SIG-M5 (cell line): ENCODE data around the gene PIKFYVE.
"Not testable (repeated sequence)": the region's sequence is repeated elsewhere in the genome, so short reads cannot be mapped to it uniquely, and the experiment has no call there.

Source experiments
- DNase-seq: peaks from one replicate; lab custom pipeline; 2025; lab: John Stamatoyannopoulos, UW

PIKFYVE gene

DNA sequence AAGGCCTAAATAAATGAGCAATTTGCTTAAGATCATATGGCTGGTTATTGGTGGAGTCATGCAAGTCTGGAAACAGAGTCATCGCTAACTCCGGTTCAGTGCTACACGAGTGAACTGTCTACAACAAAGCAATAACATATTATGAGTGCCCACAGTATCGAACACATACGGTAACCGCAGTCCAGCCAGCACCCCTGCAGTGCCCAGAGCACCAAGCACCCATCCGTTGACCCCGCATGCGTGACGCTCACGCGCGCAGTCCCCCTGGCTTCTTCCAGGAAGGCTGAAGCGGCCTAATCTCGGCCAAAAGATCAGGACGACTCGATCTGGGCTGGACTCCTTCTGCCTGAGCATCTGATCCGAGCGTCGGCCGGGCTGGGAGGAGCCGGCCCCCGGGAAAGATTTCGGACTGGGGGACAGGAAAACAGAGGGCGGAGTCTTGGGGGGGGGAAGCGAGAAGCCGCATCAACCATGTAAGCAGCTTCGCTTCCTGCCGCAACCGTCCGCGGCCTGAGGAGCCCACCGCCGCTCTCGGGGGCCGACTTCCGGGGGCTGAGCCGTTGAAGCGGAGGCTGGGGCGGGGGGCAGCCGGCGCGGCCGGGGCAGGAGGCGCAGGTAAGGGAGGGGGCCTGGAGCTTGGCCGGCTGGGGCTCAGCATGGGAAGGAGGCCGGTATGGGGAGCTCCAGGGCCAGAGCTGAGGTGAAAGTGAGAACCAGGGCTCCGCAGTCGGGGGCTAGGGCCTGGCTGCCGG, at the start of gene PIKFYVE:
Gene PIKFYVE, plus strand, starts transcription at position 455 of the 752 bp plus-strand sequence. CDS start 5,265 bp downstream, outside the sequence.
- peak; percentile 95 for DNase-seq

DNA sequence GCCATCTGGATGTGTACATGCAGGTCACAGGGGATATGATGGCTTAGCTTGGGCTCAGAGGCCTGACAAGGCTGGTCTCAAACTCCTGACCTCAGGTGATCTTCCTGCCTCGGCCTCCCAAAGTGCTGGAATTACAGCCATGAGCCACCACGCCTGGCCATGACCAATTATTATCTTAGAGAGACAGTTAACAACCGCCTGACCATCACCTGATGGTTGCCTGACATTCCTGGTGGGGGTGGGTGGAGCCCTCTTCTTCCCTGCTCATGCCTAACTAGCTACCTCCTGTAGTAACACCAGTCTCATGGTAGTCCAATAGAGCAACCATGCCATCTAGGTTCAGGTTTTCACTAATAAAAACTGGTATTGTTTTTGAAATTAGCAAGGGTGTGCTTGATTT, 44.2 kb upstream of the PIKFYVE start:
- DNase-seq: not testable (repeated sequence)

DNA sequence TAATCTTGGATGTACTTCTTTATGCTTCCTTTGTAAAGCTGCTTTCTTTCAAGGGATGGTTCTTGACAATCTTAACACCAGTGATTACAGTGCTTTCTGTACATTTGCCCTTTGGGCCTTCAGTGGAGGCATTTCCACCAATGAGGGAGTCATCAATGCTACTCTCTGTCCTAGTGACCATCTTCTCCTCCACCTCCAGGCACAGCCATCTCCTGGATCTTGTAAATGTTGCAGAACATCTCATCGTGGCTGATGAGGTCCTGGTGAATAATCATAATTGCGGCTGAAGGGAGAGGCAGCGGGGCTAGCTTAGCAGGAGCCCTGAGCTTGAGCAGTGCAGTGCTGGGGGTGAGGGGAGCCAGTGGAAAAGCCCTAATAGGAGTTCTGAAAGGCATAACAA, 43.7 kb upstream of the PIKFYVE start:
- no peak for DNase-seq

- DNase-seq: no peak
These were observed 41.3 kb upstream of the PIKFYVE start for GRCh38 chr2:208224802-208225201.

DNA sequence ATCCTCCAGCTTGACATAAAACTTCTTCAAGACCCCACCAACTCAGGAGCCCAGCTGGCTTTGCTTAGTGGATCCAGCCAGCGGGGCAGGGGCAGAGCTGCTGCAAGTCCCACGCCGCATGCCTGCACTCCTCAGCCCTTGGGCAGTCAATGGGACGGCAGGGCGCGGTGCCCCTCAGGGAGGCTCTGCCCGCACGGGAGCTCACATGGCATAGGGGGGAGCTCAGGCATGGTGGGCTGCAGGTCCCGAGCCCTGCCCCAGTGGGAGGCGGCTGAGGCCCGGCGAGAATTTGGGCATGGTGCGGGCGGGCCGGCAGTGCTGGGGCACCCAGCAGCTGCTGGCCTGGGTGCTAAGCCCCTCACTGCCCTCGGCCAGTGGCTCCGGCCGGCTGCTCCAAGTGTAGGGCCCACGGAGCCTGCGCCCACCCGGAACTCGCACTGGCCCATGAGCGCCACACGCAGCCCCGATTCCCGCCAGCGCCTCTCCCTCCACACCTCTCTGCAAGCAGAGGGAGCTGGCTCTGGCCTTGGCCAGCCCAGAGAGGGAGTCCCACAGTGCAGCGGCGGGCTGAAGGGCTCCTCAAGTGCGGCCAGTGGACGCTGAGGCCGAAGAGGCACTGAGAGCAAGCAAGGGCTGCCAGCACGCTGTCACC, 38.3 kb upstream of the PIKFYVE start:
- DNase-seq: no peak

DNA sequence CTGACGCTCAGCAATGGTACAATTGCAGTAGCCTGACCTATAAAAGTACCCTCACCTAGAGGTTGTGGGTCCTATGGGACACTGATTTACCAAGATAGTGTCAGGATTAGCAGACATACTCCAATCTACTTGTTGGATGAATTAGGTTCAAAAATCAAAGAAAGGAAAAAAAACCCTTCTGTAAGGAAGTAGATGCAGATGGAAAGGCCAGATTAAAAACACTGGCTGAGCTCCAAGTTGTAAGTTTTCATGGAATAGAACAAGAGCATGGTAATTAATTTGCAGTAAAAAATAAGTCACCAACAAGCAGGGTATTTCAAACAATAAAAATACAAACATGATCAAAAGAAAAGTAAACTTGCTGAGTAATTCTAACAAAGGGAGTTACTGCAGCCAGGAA, 37.6 kb upstream of the PIKFYVE start:
- no peak for DNase-seq

DNA sequence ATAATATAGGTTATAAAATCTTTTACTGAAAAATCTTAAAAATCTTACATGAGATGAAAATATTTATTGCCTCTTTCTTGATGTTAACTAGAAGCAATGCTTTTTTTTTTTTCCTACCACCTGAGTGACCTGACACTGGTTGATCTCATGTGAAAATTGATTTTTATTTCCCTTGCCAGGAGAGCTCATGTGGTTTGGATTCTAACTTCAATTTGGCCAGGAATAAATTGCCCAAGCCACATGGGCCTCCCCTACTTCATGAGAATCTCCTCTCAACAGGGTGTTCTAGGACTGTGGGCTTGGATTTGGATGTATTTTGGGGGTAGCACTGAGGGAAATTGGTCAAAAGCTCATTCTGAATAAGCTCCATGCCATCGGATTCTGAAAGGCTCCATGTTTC, 31.3 kb upstream of the PIKFYVE start:
- no peak for DNase-seq

GRCh38 chr2:208235860-208236259, 30.2 kb upstream of the PIKFYVE start:
- no peak for DNase-seq

- DNase-seq: no peak
These were observed 26.1 kb upstream of the PIKFYVE start for GRCh38 chr2:208239770-208240493.

DNA sequence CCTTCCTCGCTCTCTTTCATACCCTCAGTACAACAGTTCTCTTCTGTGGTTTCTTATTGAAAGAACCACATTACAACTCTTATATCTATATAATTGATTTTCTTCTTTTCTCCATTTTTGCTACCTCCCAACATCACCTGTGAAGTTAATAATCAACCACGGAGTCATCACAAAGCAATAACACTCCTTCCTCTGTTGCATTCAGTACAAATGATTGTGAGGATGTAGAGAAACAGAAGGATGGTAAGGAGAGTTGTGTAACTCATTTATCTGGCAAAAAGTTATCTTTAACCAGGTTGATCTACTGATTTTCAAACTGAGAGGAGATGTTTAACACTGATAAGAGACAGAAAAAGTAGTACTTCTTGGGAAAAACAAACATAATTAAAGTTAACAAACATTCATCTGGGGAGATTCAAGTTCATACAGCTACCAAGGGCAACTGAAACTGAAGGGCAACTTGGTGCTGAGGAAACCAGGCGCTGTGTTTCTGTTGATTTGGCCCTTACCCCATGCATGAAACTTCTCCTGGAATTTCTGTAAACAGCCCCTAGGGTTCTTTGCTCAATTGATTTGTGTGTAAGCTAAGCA, 25.3 kb upstream of the PIKFYVE start:
- no peak for DNase-seq

- no peak for DNase-seq
These were observed 21.6 kb upstream of the PIKFYVE start for GRCh38 chr2:208244422-208244821.

DNA sequence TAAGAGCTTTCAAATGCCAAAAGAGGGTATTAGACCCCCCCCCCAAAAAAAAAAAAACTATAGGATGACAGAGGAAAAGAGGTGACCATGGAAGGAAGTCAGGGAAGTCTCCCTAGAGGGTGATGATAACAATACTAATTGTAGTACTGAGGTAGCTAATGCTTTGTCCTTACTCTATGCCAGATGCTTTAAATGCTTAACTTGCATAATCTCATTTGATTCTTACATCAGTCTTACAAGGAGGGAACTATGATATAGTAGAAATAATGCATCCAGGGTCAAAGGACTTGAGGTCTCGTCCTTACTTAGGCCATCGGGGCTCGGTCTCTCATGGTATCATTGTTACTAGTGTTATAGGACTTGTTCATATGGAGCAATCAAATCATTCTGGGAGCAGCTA, 20.3 kb upstream of the PIKFYVE start:
- no peak for DNase-seq

DNA sequence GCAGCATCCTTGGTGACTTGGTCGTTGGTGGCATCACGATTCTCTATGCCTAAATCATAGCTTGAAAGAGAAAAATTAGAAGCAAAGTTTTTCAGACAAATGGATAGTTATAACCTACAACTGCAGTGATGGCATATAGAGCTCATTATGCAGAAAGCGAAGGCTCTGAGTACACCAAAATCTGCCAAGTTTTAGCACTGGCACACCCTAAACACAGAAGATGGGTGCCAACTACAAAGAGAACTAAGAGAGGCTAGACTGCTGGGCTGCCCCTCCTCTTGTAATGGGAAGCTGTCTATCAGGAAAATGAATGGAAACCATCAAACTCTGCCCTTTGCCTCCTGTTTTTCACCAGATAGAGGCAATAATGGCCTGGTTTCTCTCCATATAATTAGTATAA, 17.5 kb upstream of the PIKFYVE start:
- DNase-seq: no peak

- no peak for DNase-seq
These were observed 16.8 kb upstream of the PIKFYVE start for GRCh38 chr2:208249296-208249695.

DNA sequence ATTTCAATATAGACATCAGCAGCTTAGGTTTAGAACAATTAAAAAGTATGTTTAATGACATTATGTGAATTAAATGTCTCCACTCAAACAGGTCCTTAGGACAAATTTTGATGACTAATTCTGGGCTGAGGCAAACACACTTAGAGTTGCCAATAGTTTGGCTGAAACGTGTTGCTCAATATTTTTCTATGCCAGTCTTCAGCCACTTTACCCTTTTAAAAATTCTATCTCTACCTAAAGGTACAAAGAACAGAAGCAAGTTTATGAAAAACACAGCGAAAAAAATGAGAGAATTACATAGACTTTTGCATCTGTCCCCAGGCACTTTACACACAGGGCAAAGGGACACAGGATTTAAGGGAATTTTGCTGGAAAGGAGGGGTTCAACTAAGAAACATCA, 15.7 kb upstream of the PIKFYVE start:
- peak; percentile 21 for DNase-seq

GRCh38 chr2:208251098-208251497, 15.0 kb upstream of the PIKFYVE start:
- no peak for DNase-seq

- DNase-seq: no peak
These were observed 13.2 kb upstream of the PIKFYVE start for GRCh38 chr2:208252716-208253492.

DNA sequence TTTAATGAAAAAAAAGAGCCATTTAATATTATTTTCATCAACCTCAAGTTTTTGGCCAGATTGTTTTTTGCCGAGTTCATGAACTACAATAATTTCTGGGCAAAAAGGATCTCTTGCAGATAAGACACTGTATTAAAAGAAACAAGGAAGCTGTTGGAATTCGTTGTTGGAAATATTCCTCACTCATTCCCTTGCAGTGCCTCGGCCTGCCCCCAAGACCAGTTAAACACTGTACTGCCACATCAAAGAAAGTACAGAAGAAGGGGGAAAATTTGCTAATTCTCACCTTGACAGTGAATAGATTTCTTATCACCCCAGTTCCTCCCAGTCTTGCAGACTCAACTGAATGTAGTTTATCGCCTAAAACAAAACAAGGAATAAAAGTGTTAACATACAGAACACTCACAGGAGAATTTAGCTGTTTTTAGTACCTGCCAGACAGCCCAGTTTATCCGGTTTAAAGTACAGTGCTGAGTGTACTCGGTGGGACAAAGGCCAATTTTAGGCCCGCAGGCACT, 12.4 kb upstream of the PIKFYVE start:
- no peak for DNase-seq

DNA sequence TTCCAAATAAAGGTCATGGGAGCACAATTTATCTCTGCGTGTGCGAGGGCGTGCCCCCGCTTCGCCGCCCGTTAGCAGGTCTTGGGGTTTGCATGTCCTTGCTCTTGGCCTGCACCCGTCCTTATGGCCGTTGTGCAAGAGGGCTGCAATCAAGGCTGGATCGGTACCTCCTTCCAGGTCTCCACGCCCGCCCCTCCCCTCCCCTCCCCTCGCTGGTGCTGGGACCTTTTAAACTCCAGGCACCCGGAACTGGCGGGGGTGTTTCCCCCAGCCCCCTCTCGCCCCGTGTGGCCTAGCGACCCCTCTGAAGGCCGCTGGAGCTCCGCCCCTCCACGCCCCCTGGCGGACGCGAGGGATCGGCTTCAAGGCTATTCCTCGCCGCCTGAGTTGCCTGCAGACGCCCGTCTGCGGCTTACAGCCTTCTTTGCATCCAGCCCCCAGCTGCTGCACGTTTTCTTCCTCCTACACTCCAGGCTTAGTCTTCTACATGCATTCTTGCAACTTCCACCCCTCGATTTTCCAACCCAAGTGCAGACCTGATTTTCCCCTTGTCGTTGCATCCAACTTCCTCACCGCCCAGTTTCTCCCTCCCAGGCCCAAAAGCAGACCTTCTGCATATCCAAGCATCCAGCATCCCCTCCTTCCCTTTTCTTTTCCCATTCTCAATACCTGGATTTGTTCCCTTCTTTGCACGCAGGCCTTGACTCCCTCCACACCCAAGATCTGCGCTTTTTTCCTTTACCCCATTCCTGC, 11.8 kb upstream of the PIKFYVE start:
- DNase-seq: peak; percentile 64

DNA sequence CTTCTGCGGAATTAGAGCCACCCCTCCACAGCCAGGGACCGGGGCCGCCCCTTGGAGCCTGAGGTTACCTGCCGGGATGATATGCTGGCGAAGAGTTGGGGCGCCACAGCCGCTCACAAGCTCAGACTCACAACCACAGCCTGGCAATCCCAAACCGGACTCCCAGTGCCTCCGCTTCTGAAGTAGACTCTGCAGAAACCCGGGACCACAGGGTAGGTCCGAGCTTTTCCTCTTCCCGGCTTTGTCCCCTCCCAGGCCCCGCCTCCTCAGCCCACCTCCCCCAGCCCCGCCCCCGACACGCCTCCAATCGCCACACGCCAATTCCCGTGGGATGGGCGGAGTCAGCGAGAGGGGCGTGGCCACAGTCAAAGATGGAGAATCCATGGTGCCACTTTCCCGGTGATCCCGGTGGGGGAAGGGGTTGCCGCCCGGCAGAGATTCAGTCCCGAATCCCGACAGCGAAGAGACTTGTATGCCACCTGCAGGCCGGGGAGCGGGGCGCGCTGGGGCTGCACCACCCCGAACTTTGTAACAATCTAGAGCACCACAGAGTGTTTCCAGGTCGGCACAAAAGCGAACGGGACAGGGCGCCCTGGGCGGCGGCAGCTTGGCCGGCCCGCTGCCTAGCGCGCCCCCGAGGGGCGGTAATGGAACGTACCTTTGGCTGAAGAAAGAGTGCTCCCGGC, 11.0 kb upstream of the PIKFYVE start, which contains the start of gene IDH1:
Gene IDH1, minus strand, starts transcription at position 201 of the 686 bp plus-strand sequence. CDS start 3,520 bp downstream, outside the sequence.
- DNase-seq: peak; percentile 14
